Keratinocyte (primary cell): Measurements from ENCODE around the gene C10orf67. TPM values are rescaled to one million over a fixed set of nuclear protein-coding genes. Genes with fewer than 3 reads are reported as not detected.
"Not testable (repeated sequence)": the region's sequence is repeated elsewhere in the genome, so short reads cannot be mapped to it uniquely, and the experiment has no call there.

Experiments used
- DNase-seq: peaks from one replicate; pipeline ENCODE4 v3.0.0-alpha.2; 2011; ENCODE audit warnings: low read depth, missing footprints, low spot score
- FAIRE-seq: peaks from 2 replicates; lab custom pipeline; 2011; peaks lifted over from hg19 to GRCh38; lab: Jason Lieb, UNC
- H2AFZ ChIP-seq: 2 replicates; pipeline ENCODE4 v1.6.0; 2012; ENCODE audit warnings: low read length, control low read depth, inconsistent platforms; ENCODE audit not compliant: control insufficient read depth
- H3K27ac ChIP-seq: 2 replicates; pipeline ENCODE4 v1.5.1; 2011; ENCODE audit warnings: low read length; ENCODE audit not compliant: control insufficient read depth, insufficient read depth
- H3K27me3 ChIP-seq: 3 replicates; pipeline ENCODE4 v1.6.0; 2011; ENCODE audit warnings: low read length; ENCODE audit not compliant: control insufficient read depth, insufficient read depth; ENCODE audit errors: extremely low read depth
- H3K36me3 ChIP-seq, 2 experiments: 2 replicates in 1 of 2; 3 replicates in 1 of 2; pipeline ENCODE4 v1.5.1; 2011; ENCODE audit warnings: low read length in 2 of 2, mild to moderate bottlenecking in 1 of 2; ENCODE audit not compliant: control insufficient read depth in 2 of 2, insufficient read depth in 2 of 2; ENCODE audit errors: extremely low read depth in 1 of 2
- H3K4me1 ChIP-seq: 3 replicates; pipeline ENCODE4 v1.5.1; 2011; ENCODE audit warnings: low read length; ENCODE audit not compliant: control insufficient read depth, insufficient read depth; ENCODE audit errors: extremely low read depth
- H3K4me2 ChIP-seq: 3 replicates; pipeline ENCODE4 v1.6.0; 2011; ENCODE audit warnings: low read depth, low read length; ENCODE audit not compliant: control insufficient read depth, insufficient read depth; ENCODE audit errors: extremely low read depth
- H3K4me3 ChIP-seq, 3 experiments: fragments of 200-600 bp in 1 of 3; sonication (generic) in 1 of 3; 2 replicates in 2 of 3; 3 replicates in 1 of 3; pipeline ENCODE4 v1.5.1; 2011 to 2016; ENCODE audit warnings: low read length in 3 of 3, mild to moderate bottlenecking in 3 of 3, control low read depth in 2 of 3, inconsistent platforms in 1 of 3, low read depth in 1 of 3, mixed read lengths in 1 of 3, mixed run types in 1 of 3, moderate library complexity in 1 of 3; ENCODE audit not compliant: control insufficient read depth in 2 of 3, insufficient read depth in 2 of 3; ENCODE audit errors: extremely low read depth in 1 of 3
- H3K79me2 ChIP-seq: 2 replicates; pipeline ENCODE4 v1.6.0; 2012; ENCODE audit warnings: low read length; ENCODE audit not compliant: control insufficient read depth, insufficient read depth
- H3K9ac ChIP-seq: 3 replicates; pipeline ENCODE4 v1.6.0; 2011; ENCODE audit warnings: low read length; ENCODE audit not compliant: control insufficient read depth, insufficient read depth; ENCODE audit errors: extremely low read depth
- H3K9me1 ChIP-seq: 3 replicates; pipeline ENCODE4 v1.6.0; 2011; ENCODE audit warnings: low read length; ENCODE audit not compliant: control insufficient read depth, insufficient read depth; ENCODE audit errors: extremely low read depth
- H3K9me3 ChIP-seq: 2 replicates; pipeline ENCODE4 v1.5.1; 2012; ENCODE audit warnings: low read depth, low read length; ENCODE audit not compliant: control insufficient read depth
- H4K20me1 ChIP-seq: 3 replicates; pipeline ENCODE4 v1.6.0; 2011; ENCODE audit warnings: low read length; ENCODE audit not compliant: control insufficient read depth, insufficient read depth; ENCODE audit errors: extremely low read depth
- CTCF ChIP-seq, 3 experiments: IDR thresholded peaks in 1 of 3; conservative IDR thresholded peaks in 1 of 3; optimal IDR thresholded peaks in 1 of 3; 2 replicates in 2 of 3; 3 replicates in 1 of 3; pipeline versions ENCODE3 to v1.5.1; 2011; ENCODE audit warnings: low read length in 3 of 3, mild to moderate bottlenecking in 3 of 3, moderate library complexity in 2 of 3, control low read depth in 1 of 3, inconsistent platforms in 1 of 3; ENCODE audit not compliant: insufficient read depth in 2 of 3; ENCODE audit errors: extremely low read depth in 1 of 3
- EZH2 ChIP-seq: IDR thresholded peaks from one replicate; pipeline ENCODE4 v1.6.1; 2012; ENCODE audit warnings: inconsistent platforms, mild to moderate bottlenecking, low read length, moderate library complexity
- dilution Hi-C: fragments of 300-500 bp; cut with MboI; formaldehyde crosslinking; loops from one replicate; pipeline ENCODE4 v1.7.0; 2020; ENCODE audit warnings: low sequenced_read_pairs; ENCODE audit not compliant: extremely low pct_ligation_motif_present
- polyA plus RNA-seq, 5 experiments: library from polyadenylated mRNA; depleted of rRNA in 3 of 5; stranded (reverse) in 3 of 5; stranded (forward) in 1 of 5; unstranded in 1 of 5; fragments of >200 nt; gene quantifications; 1 replicate in 1 of 5; 2 replicates in 3 of 5; 3 replicates in 1 of 5; pipeline versions ENCODE4 v1.2.1 to v1.2.3, GENCODE V29; 2011 to 2012; ENCODE audit warnings: missing spikeins in 2 of 5, low read depth in 1 of 5, low replicate concordance in 1 of 5

The C10orf67 gene
- polyA plus RNA-seq, 1 donor (not counting 4 experiments of a cell fraction or from before 2014, with no cell fraction given) = 0.26 TPM

- Histone ChIP-seq H3K4me1 (peaks cover 50% of the 10 kb centered on the region), H3K27ac (peak overlapping the region; percentile 22), H3K79me2 (no peaks in the 10 kb centered on the region), H3K9me3 (no peaks in the 10 kb centered on the region), H2AFZ (peak overlapping the region; percentile 45), H3K36me3 (no peaks in the 10 kb centered on the region), H4K20me1 (no peaks in the 10 kb centered on the region), H3K27me3 (no peaks in the 10 kb centered on the region), H3K9ac (no peak overlapping the region), H3K4me2 (peak overlapping the region; percentile 17), H3K9me1 (no peaks in the 10 kb centered on the region), H3K4me3 (no peak overlapping the region)
- DNase-seq (no peak), FAIRE-seq (peak; percentile 72)
- dilution Hi-C loops = no loop called here
- TF ChIP-seq CTCF (optimal IDR thresholded peaks at IDR 0.05 in 1 of 3, IDR thresholded peaks at IDR 0.05 in 1 of 3, conservative IDR thresholded peaks at IDR 0.05 in 1 of 3; ENCODE audit: extremely low read depth in 1 of 3, insufficient read depth in 2 of 3, low read length in 3 of 3) (no peak), EZH2 (no peak)
These were observed 24.4 kb upstream of the C10orf67 start for GRCh38 chr10:23368816-23369640.

- FAIRE-seq = no peak
These were observed 23.4 kb upstream of the C10orf67 start for GRCh38 chr10:23367896-23368595.

GRCh38 chr10:23365417-23366030 is 20.9 kb upstream of the C10orf67 start:
- H3K9ac ChIP-seq, H3K4me3 ChIP-seq, H3K9me1 ChIP-seq, H3K9me3 ChIP-seq, H3K27me3 ChIP-seq, H3K79me2 ChIP-seq, dilution Hi-C loops, H4K20me1 ChIP-seq, H3K36me3 ChIP-seq, H3K4me2 ChIP-seq: not testable (repeated sequence)
- Histone ChIP-seq H2AFZ (peak overlapping the region; percentile 8), H3K27ac (peak overlapping the region; percentile 64), H3K4me1 (peaks cover 31% of the 10 kb centered on the region)
- DNase-seq (peak; percentile 76), FAIRE-seq (peak; percentile 99)

More at GRCh38 chr10:23367896-23368595, 23.4 kb upstream of the C10orf67 start:
- Histone ChIP-seq H3K9me3 (no peaks in the 10 kb centered on the region), H3K36me3 (no peaks in the 10 kb centered on the region), H3K4me2 (no peak overlapping the region), H3K79me2 (no peaks in the 10 kb centered on the region), H3K9ac (no peak overlapping the region), H3K27ac (no peak overlapping the region), H3K27me3 (no peaks in the 10 kb centered on the region), H2AFZ (no peak overlapping the region), H3K9me1 (no peaks in the 10 kb centered on the region), H4K20me1 (no peaks in the 10 kb centered on the region), H3K4me3 (no peak overlapping the region), H3K4me1 (peaks cover 42% of the 10 kb centered on the region)
- DNase-seq = peak; percentile 48
- TF ChIP-seq CTCF (optimal IDR thresholded peaks at IDR 0.05 in 1 of 3, IDR thresholded peaks at IDR 0.05 in 1 of 3, conservative IDR thresholded peaks at IDR 0.05 in 1 of 3; ENCODE audit: extremely low read depth in 1 of 3, insufficient read depth in 2 of 3, low read length in 3 of 3) (no peak), EZH2 (no peak)
- dilution Hi-C loops = no loop called here
